Measurements from ENCODE around the gene FOXC1. TPM values are rescaled to one million over a fixed set of nuclear protein-coding genes. Genes with fewer than 3 reads are reported as not detected.

The FOXC1 gene
- total RNA-seq, 1 experiment from 2014 or later = not detected

DNA sequence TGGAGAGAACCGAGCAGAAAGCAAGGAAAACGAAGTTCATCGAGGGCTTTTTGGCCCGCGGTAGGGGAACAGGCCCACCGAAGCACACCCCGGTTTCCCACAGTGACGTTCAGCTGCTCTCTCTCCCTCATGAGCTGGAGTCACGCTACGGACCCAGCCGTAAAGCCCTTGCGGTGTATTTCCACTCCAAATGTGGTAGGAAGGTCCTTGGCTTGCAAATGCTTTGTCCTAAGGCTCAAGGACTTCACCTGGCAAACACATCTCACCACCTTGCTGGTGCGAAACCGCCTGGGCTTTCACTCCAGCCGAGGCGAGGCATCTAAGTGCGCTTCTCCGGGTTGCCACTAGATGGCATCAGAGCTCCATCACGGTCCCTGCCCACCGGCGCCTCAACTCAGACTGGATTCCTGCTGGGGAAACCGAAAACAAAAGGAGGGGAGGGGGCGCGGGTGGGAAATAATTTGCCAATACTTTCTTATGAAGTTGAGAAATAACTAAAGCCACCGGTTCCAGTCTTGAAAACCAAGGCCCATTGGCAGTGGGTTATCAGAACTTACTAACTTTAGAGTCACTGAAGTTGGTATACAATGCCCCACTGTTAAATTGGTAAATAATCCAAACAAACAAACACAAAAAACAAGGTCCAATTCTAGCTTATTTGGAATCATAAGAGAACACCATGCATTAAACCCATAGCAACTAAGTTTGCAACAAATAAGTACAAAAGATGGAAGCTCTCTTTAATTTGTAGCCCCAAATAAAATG lies 13.4 kb upstream of the FOXC1 start:
- Histone ChIP-seq H3K18ac (ENCODE audit: insufficient read length, low read depth, low read length) (no peak overlapping the region), H3K23me2 (ENCODE audit: insufficient read length, low read depth, low read length, poor library complexity, severe bottlenecking) (no peaks in the 10 kb centered on the region), H4K5ac (ENCODE audit: insufficient read length, low read depth, low read length) (no peak overlapping the region), H3K9me3 (ENCODE audit: control insufficient read depth, low read depth, low read length) (no peaks in the 10 kb centered on the region), H2BK5ac (ENCODE audit: insufficient read length, low read length) (no peak overlapping the region), H2BK20ac (ENCODE audit: low read depth, low read length, poor library complexity, severe bottlenecking) (no peak overlapping the region), H2BK120ac (ENCODE audit: low read depth, low read length, poor library complexity, severe bottlenecking) (no peak overlapping the region), H2BK15ac (ENCODE audit: low read depth, low read length) (no peak overlapping the region), H4K8ac (replicated peaks; ENCODE audit: insufficient read length, low read depth, low read length) (no peak overlapping the region), H4K91ac (ENCODE audit: insufficient read length, low read depth, low read length) (no peak overlapping the region), H3K4ac (ENCODE audit: low read depth, low read length) (no peak overlapping the region), H3K23ac (ENCODE audit: insufficient read length, low read depth, low read length) (no peak overlapping the region), H3K56ac (ENCODE audit: insufficient read length, low read depth, low read length) (no peak overlapping the region), H2AFZ (ENCODE audit: low read length) (no peak overlapping the region), H3K79me1 (ENCODE audit: insufficient read depth, low read depth, low read length, poor library complexity, severe bottlenecking) (no peaks in the 10 kb centered on the region), H3K14ac (ENCODE audit: insufficient read depth, low read length) (no peak overlapping the region), H4K20me1 (ENCODE audit: control insufficient read depth, insufficient read depth, insufficient read length) (no peaks in the 10 kb centered on the region), H3K79me2 (ENCODE audit: insufficient read depth, low read length) (no peaks in the 10 kb centered on the region), H3K4me1 (ENCODE audit: insufficient read depth, low read length) (no peaks in the 10 kb centered on the region), H2BK12ac (ENCODE audit: insufficient read length, low read depth, low read length) (no peak overlapping the region), H3K27me3 (ENCODE audit: insufficient read depth, low read length) (no peaks in the 10 kb centered on the region), H3T11ph (ENCODE audit: low read length) (no peak overlapping the region), H3K4me2 (ENCODE audit: insufficient read depth, insufficient read length, low read length) (no peak overlapping the region), H2AK5ac (ENCODE audit: insufficient read length, low read length) (no peak overlapping the region), H3K9ac (ENCODE audit: extremely low read depth, insufficient read length, low read length) (no peak overlapping the region), H3K27ac (ENCODE audit: insufficient read length, low read depth, low read length) (no peak overlapping the region)
- no CpG with 5 or more reads among the region's 25 CpGs for WGBS (ENCODE audit: extremely low coverage, insufficient read length, low lambda C conversion rate)
- no peak overlapping the region; a peak in 1 of 5 replicates for H3K4me3 Mint-ChIP-seq
- peak; percentile 79 for DNase-seq
- no peaks in the 10 kb centered on the region for H3K36me3 Mint-ChIP-seq (ENCODE audit: insufficient read depth in 1 of 3, low read depth in 3 of 3)
- TF ChIP-seq, protein P1, sequence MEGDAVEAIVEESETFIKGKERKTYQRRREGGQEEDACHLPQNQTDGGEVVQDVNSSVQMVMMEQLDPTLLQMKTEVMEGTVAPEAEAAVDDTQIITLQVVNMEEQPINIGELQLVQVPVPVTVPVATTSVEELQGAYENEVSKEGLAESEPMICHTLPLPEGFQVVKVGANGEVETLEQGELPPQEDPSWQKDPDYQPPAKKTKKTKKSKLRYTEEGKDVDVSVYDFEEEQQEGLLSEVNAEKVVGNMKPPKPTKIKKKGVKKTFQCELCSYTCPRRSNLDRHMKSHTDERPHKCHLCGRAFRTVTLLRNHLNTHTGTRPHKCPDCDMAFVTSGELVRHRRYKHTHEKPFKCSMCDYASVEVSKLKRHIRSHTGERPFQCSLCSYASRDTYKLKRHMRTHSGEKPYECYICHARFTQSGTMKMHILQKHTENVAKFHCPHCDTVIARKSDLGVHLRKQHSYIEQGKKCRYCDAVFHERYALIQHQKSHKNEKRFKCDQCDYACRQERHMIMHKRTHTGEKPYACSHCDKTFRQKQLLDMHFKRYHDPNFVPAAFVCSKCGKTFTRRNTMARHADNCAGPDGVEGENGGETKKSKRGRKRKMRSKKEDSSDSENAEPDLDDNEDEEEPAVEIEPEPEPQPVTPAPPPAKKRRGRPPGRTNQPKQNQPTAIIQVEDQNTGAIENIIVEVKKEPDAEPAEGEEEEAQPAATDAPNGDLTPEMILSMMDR (conservative IDR thresholded peaks at IDR 0.05) = peak; percentile 96
- peaks cover 51% of the 10 kb centered on the region for H3K27me3 Mint-ChIP-seq (ENCODE audit: low read depth)
- no peaks in the 10 kb centered on the region for H3K9me3 Mint-ChIP-seq
- H3K27ac Mint-ChIP-seq = no peak overlapping the region
- peaks cover 13 to 19% of the 10 kb centered on the region in 2 experiments for H3K4me1 Mint-ChIP-seq

Measured in H9 (cell line).